H1 (cell line): Measurements from ENCODE around the gene PXDN. TPM values are rescaled to one million over a fixed set of nuclear protein-coding genes. Genes with fewer than 3 reads are reported as not detected.

Experiments
- CTCF ChIA-PET: fragments of 300-600 bp; sonication (Branson Sonifier 250); formaldehyde crosslinking; loops from one replicate; lab custom pipeline; 2021; ENCODE audit not compliant: partially characterized antibody; lab: Charles Lee
- POLR2A ChIA-PET: fragments of 300-600 bp; sonication (Branson Sonifier 250); formaldehyde crosslinking; loops from one replicate; lab custom pipeline; 2021; ENCODE audit warnings: inconsistent platforms; ENCODE audit not compliant: partially characterized antibody; lab: Charles Lee
- DNase-seq, 2 experiments: peaks; one replicate each; pipeline versions ENCODE4 v3.0.0 to v3.0.0-alpha.2; 2010 to 2022; ENCODE audit warnings: low spot score in 2 of 2, low read depth in 1 of 2, mixed read lengths in 1 of 2
- FAIRE-seq: peaks from 2 replicates; lab custom pipeline; 2011; peaks lifted over from hg19 to GRCh38; lab: Jason Lieb, UNC
- H2AFZ ChIP-seq: 2 replicates; pipeline ENCODE4 v1.8.1; 2012; ENCODE audit warnings: low read length, inconsistent platforms
- H2AK5ac ChIP-seq: 2 replicates; pipeline ENCODE4 v1.6.1; 2013; ENCODE audit warnings: low read depth, low read length
- H2BK120ac ChIP-seq: replicated peaks from 2 replicates; pipeline ENCODE3; 2013; ENCODE audit warnings: low read depth, low read length, inconsistent platforms
- H2BK12ac ChIP-seq: 2 replicates; pipeline ENCODE4 v1.6.1; 2013; ENCODE audit warnings: low read depth, low read length
- H2BK15ac ChIP-seq: 2 replicates; pipeline ENCODE4 v1.6.1; 2013; ENCODE audit warnings: low read length
- H2BK20ac ChIP-seq: 2 replicates; pipeline ENCODE4 v1.6.1; 2013; ENCODE audit warnings: low read length
- H2BK5ac ChIP-seq: 2 replicates; pipeline ENCODE4 v1.6.1; 2013; ENCODE audit warnings: low read depth, low read length
- H3K14ac ChIP-seq: 2 replicates; pipeline ENCODE4 v1.6.1; 2013; ENCODE audit warnings: inconsistent platforms; ENCODE audit not compliant: insufficient read length
- H3K18ac ChIP-seq: 2 replicates; pipeline ENCODE4 v1.6.1; 2013; ENCODE audit warnings: low read length; ENCODE audit errors: extremely low read depth
- H3K23ac ChIP-seq: 2 replicates; pipeline ENCODE4 v1.6.1; 2013; ENCODE audit warnings: inconsistent platforms; ENCODE audit not compliant: insufficient read length
- H3K23me2 ChIP-seq: 2 replicates; pipeline ENCODE4 v1.6.1; 2013; ENCODE audit warnings: low read depth, low read length
- H3K27ac ChIP-seq: 2 replicates; pipeline ENCODE4 v1.6.1; 2011; ENCODE audit warnings: low read depth, low read length, inconsistent platforms
- H3K27me3 ChIP-seq, 4 experiments: replicated peaks in 1 of 4; 1 replicate in 1 of 4; 2 replicates in 3 of 4; pipeline versions ENCODE4 v1.6.1 to v1.8.1; 2011 to 2013; ENCODE audit warnings: low read length in 3 of 4, mild to moderate bottlenecking in 3 of 4, inconsistent platforms in 2 of 4, mixed read lengths in 2 of 4, moderate library complexity in 1 of 4; ENCODE audit not compliant: control insufficient read depth in 3 of 4, insufficient read depth in 3 of 4; ENCODE audit errors: extremely low read depth in 1 of 4
- H3K36me3 ChIP-seq, 4 experiments: 2 replicates each; pipeline versions ENCODE4 v1.6.1 to v1.8.1; 2011 to 2013; ENCODE audit warnings: mild to moderate bottlenecking in 4 of 4, low read length in 3 of 4, moderate library complexity in 2 of 4, control low read depth in 1 of 4, inconsistent platforms in 1 of 4; ENCODE audit not compliant: insufficient read depth in 4 of 4, control insufficient read depth in 2 of 4
- H3K4ac ChIP-seq: replicated peaks from 2 replicates; pipeline ENCODE3; 2013; ENCODE audit warnings: low read length, low read depth, mixed read lengths, inconsistent platforms; ENCODE audit not compliant: insufficient read length
- H3K4me1 ChIP-seq, 4 experiments: replicated peaks in 1 of 4; 1 replicate in 1 of 4; 2 replicates in 3 of 4; pipeline versions ENCODE4 v1.6.1 to v1.8.1; 2011 to 2013; ENCODE audit warnings: low read length in 3 of 4, inconsistent platforms in 2 of 4, mixed read lengths in 1 of 4; ENCODE audit not compliant: insufficient read depth in 4 of 4, control insufficient read depth in 3 of 4
- H3K4me2 ChIP-seq, 2 experiments: 2 replicates each; pipeline versions ENCODE4 v1.6.1 to v1.8.1; 2011 to 2013; ENCODE audit warnings: low read depth in 2 of 2, low read length in 2 of 2, control low read depth in 1 of 2, inconsistent platforms in 1 of 2, mild to moderate bottlenecking in 1 of 2; ENCODE audit not compliant: insufficient read depth in 1 of 2
- H3K4me3 ChIP-seq, 4 experiments: fragments of 200-600, 300-600 bp in 1 of 4; sonication (generic), shearing (Covaris generic), sonication (Bioruptor Twin) in 1 of 4; 2 replicates each; pipeline versions ENCODE4 v1.5.1 to v1.8.1; 2011 to 2016; ENCODE audit warnings: low read length in 4 of 4, low read depth in 3 of 4, control low read depth in 2 of 4, inconsistent platforms in 2 of 4, mild to moderate bottlenecking in 2 of 4, mixed read lengths in 1 of 4, moderate library complexity in 1 of 4; ENCODE audit not compliant: insufficient read depth in 2 of 4; ENCODE audit errors: extremely low read depth in 1 of 4
- H3K56ac ChIP-seq: replicated peaks from 2 replicates; pipeline ENCODE3; 2013; ENCODE audit warnings: low read depth, mild to moderate bottlenecking, mixed read lengths, low read length, inconsistent platforms; ENCODE audit not compliant: insufficient read length
- H3K79me1 ChIP-seq: 2 replicates; pipeline ENCODE4 v1.6.1; 2013; ENCODE audit warnings: low read depth, low read length, control low read depth
- H3K79me2 ChIP-seq, 2 experiments: 2 replicates each; pipeline versions ENCODE4 v1.6.1 to v1.8.1; 2012 to 2013; ENCODE audit warnings: low read length in 2 of 2, mild to moderate bottlenecking in 2 of 2, inconsistent platforms in 1 of 2; ENCODE audit not compliant: insufficient read depth in 2 of 2, control insufficient read depth in 1 of 2
- H3K9ac ChIP-seq, 4 experiments: replicated peaks in 1 of 4; 1 replicate in 1 of 4; 2 replicates in 3 of 4; pipeline versions ENCODE4 v1.6.1 to v1.8.1; 2011 to 2013; ENCODE audit warnings: low read depth in 3 of 4, low read length in 3 of 4, control low read depth in 2 of 4, mild to moderate bottlenecking in 2 of 4, moderate library complexity in 2 of 4, inconsistent platforms in 1 of 4; ENCODE audit errors: extremely low read depth in 1 of 4
- H3K9me3 ChIP-seq, 2 experiments: 2 replicates each; pipeline versions ENCODE4 v1.6.1 to v1.8.1; 2012 to 2013; ENCODE audit warnings: mild to moderate bottlenecking in 2 of 2, moderate library complexity in 2 of 2, control low read depth in 1 of 2, inconsistent platforms in 1 of 2, low read depth in 1 of 2, low read length in 1 of 2, mixed read lengths in 1 of 2; ENCODE audit not compliant: insufficient read depth in 2 of 2
- H4K20me1 ChIP-seq, 2 experiments: replicated peaks in 1 of 2; 2 replicates each; pipeline versions ENCODE3 to v1.8.1; 2011 to 2013; ENCODE audit warnings: inconsistent platforms in 2 of 2, low read length in 2 of 2, mild to moderate bottlenecking in 1 of 2; ENCODE audit not compliant: insufficient read depth in 2 of 2, control insufficient read depth in 1 of 2
- H4K5ac ChIP-seq: 2 replicates; pipeline ENCODE4 v1.6.1; 2013; ENCODE audit warnings: low read length, low read depth, mixed read lengths, inconsistent platforms; ENCODE audit not compliant: insufficient read length
- H4K8ac ChIP-seq: 2 replicates; pipeline ENCODE4 v1.8.0; 2013; ENCODE audit warnings: mild to moderate bottlenecking, moderate library complexity, low read length, inconsistent platforms; ENCODE audit not compliant: insufficient read depth; ENCODE audit errors: extremely low read depth
- H4K91ac ChIP-seq: replicated peaks from 2 replicates; pipeline ENCODE3; 2013; ENCODE audit warnings: low read length, mixed read lengths, inconsistent platforms; ENCODE audit not compliant: insufficient read length
- BRCA1 ChIP-seq: IDR thresholded peaks from 2 replicates; pipeline ENCODE4 v1.6.1; 2012; ENCODE audit warnings: low read depth, low read length, improper control_type of control experiment
- KDM4A ChIP-seq: IDR thresholded peaks from one replicate; pipeline ENCODE4 v1.7.1; 2012; ENCODE audit warnings: low read depth, mild to moderate bottlenecking, moderate library complexity, low read length, inconsistent platforms; ENCODE audit not compliant: severe bottlenecking
- POU5F1 ChIP-seq: IDR thresholded peaks from 2 replicates; pipeline ENCODE4 v1.6.1; 2011; ENCODE audit warnings: low read depth, mild to moderate bottlenecking, low read length, moderate library complexity
- RXRA ChIP-seq: IDR thresholded peaks from 2 replicates; pipeline ENCODE4 v1.6.1; 2011; ENCODE audit warnings: low read depth, mild to moderate bottlenecking, low read length, moderate library complexity; ENCODE audit not compliant: insufficient read depth
- SRF ChIP-seq: IDR thresholded peaks from 2 replicates; pipeline ENCODE4 v1.6.1; 2011; ENCODE audit warnings: mild to moderate bottlenecking, low read depth, low read length, moderate library complexity
- WGBS, 2 experiments: shearing (Covaris generic) in 1 of 2; methylation state at CpG; one replicate each; pipeline versions ENCODE4 v1.1.6 to v1.1.7; 2013 to 2015; ENCODE audit warnings: low lambda C conversion rate in 2 of 2, mixed read lengths in 2 of 2, inconsistent platforms in 1 of 2, low coverage in 1 of 2, missing lambda C conversion rate in 1 of 2; ENCODE audit not compliant: insufficient replicate concordance in 2 of 2, insufficient coverage in 1 of 2, insufficient read length in 1 of 2; ENCODE audit errors: extremely low coverage in 1 of 2, missing lambda C conversion rate in 1 of 2; 5-methylcytosine and 5-hydroxymethylcytosine counted together
- polyA plus RNA-seq, 7 experiments: library from polyadenylated mRNA; depleted of rRNA in 3 of 7; stranded (reverse) in 5 of 7; unstranded in 2 of 7; fragments of >200 nt in 5 of 7; fragments of 200-250 nt in 2 of 7; gene quantifications; 1 replicate in 5 of 7; 2 replicates in 1 of 7; 4 replicates in 1 of 7; pipeline versions ENCODE4 v1.2.1 to v1.2.3, GENCODE V29; 2011 to 2013; ENCODE audit warnings: missing spikeins in 2 of 7, mixed read lengths in 2 of 7
- total RNA-seq: library from RNA; stranded (reverse); fragmentation: NEBNext Ultra II Directional; extraction: Animal tissue kit (Norgen Biotek cat#: 25700); gene quantifications from 2 replicates; pipeline ENCODE4 v1.2.1, GENCODE V29; 2021

PXDN gene
- total and polyA plus RNA-seq, 2 of the 8 experiments (the other 6 are each of a cell fraction or from before 2014, with no cell fraction given): 104 to 141 TPM

GRCh38 chr2:1672738-1673137 lies 71.6 kb downstream of the PXDN start:
- H2AK5ac ChIP-seq: no peak overlapping the region
- TF ChIP-seq KDM4A (no peak), RXRA (no peak), POU5F1 (no peak), SRF (no peak), BRCA1 (no peak)

More at GRCh38 chr2:1672738-1673137, 71.6 kb downstream of the PXDN start:
- FAIRE-seq: no peak
- no peak overlapping the region for H3K4me2 ChIP-seq
- H3K23me2 ChIP-seq: no peaks in the 10 kb centered on the region
- H4K8ac ChIP-seq: no peak overlapping the region
- no peak overlapping the region for H2BK20ac ChIP-seq
- H2BK15ac ChIP-seq: no peak overlapping the region
- H3K14ac ChIP-seq: no peak overlapping the region
- POLR2A ChIA-PET: interaction anchor here (0.8 to 1.5 kb wide), 3 partner anchors 10 to 67 kb away, joined by 3 read pairs; no protein-coding TSS in a partner anchor
- no peak overlapping the region for H3K18ac ChIP-seq
- no peaks in the 10 kb centered on the region for H3K79me1 ChIP-seq
- no peak overlapping the region for H2BK5ac ChIP-seq
- 82% methylated on average over 5 of the region's 5 CpGs; no CpG with 5 or more reads in 1 of the 2 experiments for WGBS, 2 experiments
- no peak overlapping the region for H4K91ac ChIP-seq
- no peak for DNase-seq
- H3K4me1 ChIP-seq: no peaks in the 10 kb centered on the region
- no peak overlapping the region for H3K9ac ChIP-seq
- H3K27me3 ChIP-seq: no peaks in the 10 kb centered on the region
- H2BK120ac ChIP-seq: no peak overlapping the region
- no peak overlapping the region for H3K4ac ChIP-seq
- no peak overlapping the region for H4K5ac ChIP-seq
- no peak overlapping the region for H3K4me3 ChIP-seq
- no peak overlapping the region for H2BK12ac ChIP-seq
- CTCF ChIA-PET: interaction anchor here (0.8 to 3.7 kb wide), 7 partner anchors 8 to 97 kb away, joined by 3 to 14 read pairs (median 5); no protein-coding TSS in a partner anchor
- H4K20me1 ChIP-seq: peaks cover 3 to 6% of the 10 kb centered on the region in 2 experiments
- no peaks in the 10 kb centered on the region for H3K9me3 ChIP-seq
- H3K23ac ChIP-seq: no peak overlapping the region
- H2AFZ ChIP-seq: no peak overlapping the region
- H3K79me2 ChIP-seq: no peaks in the 10 kb centered on the region
- H3K36me3 ChIP-seq: peaks cover 23 to 43% (median 38%) of the 10 kb centered on the region in 4 experiments
- H3K56ac ChIP-seq: no peak overlapping the region
- H3K27ac ChIP-seq: no peak overlapping the region
